SK-N-SH (cell line): ENCODE measurements around the gene BCAS3. TPM values are rescaled to one million over a fixed set of nuclear protein-coding genes. Genes with fewer than 3 reads are reported as not detected.

Experiments
- CTCF ChIA-PET: fragments of 300-600, 350-600 bp; formaldehyde crosslinking; extraction: SDS; loops from one replicate; lab custom pipeline; 2021; lab: Yijun Ruan, JAX
- POLR2A ChIA-PET: fragments of 350-600 bp; sonication (Branson Sonifier 250); formaldehyde crosslinking; extraction: SDS; loops from one replicate; lab custom pipeline; 2020; ENCODE audit warnings: antibody characterized with exemption, inconsistent platforms; lab: Yijun Ruan, JAX
- DNase-seq: peaks from one replicate; pipeline ENCODE4 v3.0.0; 2012
- H2AFZ ChIP-seq: fragments of 200-600 bp; sonication (generic); 2 replicates; pipeline ENCODE4 v1.8.1; 2016; ENCODE audit warnings: antibody characterized with exemption, mild to moderate bottlenecking, low read depth
- H3F3A ChIP-seq: fragments of 200-600 bp; sonication (generic); replicated peaks from 2 replicates; pipeline ENCODE3; 2016; ENCODE audit warnings: antibody characterized with exemption, mild to moderate bottlenecking; ENCODE audit not compliant: insufficient read depth
- H3K27ac ChIP-seq, 2 experiments: fragments of 200-500 bp in 1 of 2; fragments of 200-600 bp in 1 of 2; sonication (Bioruptor generic) in 1 of 2; sonication (generic), shearing (Covaris generic) in 1 of 2; 2 replicates each; pipeline versions ENCODE4 v1.5.1 to v1.6.1; 2014 to 2016; ENCODE audit warnings: low read depth in 2 of 2, inconsistent platforms in 1 of 2, low read length in 1 of 2, mild to moderate bottlenecking in 1 of 2, mixed read lengths in 1 of 2
- H3K27me3 ChIP-seq: fragments of 200-600 bp; sonication (generic), shearing (Covaris generic); 2 replicates; pipeline ENCODE4 v1.6.1; 2016; ENCODE audit warnings: mixed run types; ENCODE audit not compliant: insufficient read depth
- H3K36me3 ChIP-seq, 2 experiments: fragments of 200-500 bp in 1 of 2; fragments of 200-600 bp in 1 of 2; sonication (Bioruptor generic) in 1 of 2; sonication (generic) in 1 of 2; replicated peaks in 1 of 2; 2 replicates each; pipeline versions ENCODE3 to v1.5.1; 2014 to 2016; ENCODE audit warnings: low read length in 1 of 2, mild to moderate bottlenecking in 1 of 2; ENCODE audit not compliant: insufficient read depth in 2 of 2, control insufficient read depth in 1 of 2
- H3K4me1 ChIP-seq, 2 experiments: fragments of 200-500 bp in 1 of 2; fragments of 200-600 bp in 1 of 2; sonication (Bioruptor generic) in 1 of 2; sonication (generic), shearing (Covaris generic) in 1 of 2; 2 replicates each; pipeline versions ENCODE4 v1.5.1 to v1.6.1; 2014 to 2016; ENCODE audit warnings: low read depth in 1 of 2, low read length in 1 of 2, mixed run types in 1 of 2; ENCODE audit not compliant: insufficient read depth in 2 of 2, control insufficient read depth in 1 of 2
- H3K4me2 ChIP-seq: fragments of 200-600 bp; sonication (generic), shearing (Covaris generic); 2 replicates; pipeline ENCODE4 v1.6.1; 2017; ENCODE audit warnings: mixed run types
- H3K4me3 ChIP-seq, 2 experiments: fragments of 200-500 bp in 1 of 2; fragments of 200-600 bp in 1 of 2; sonication (Bioruptor generic) in 1 of 2; sonication (generic), shearing (Covaris generic) in 1 of 2; 2 replicates each; pipeline versions ENCODE4 v1.5.1 to v1.8.1; 2014 to 2016; ENCODE audit warnings: low read depth in 2 of 2, inconsistent platforms in 1 of 2, low read length in 1 of 2, mild to moderate bottlenecking in 1 of 2, mixed read lengths in 1 of 2, moderate library complexity in 1 of 2
- H3K79me2 ChIP-seq: fragments of 200-600 bp; sonication (generic); 2 replicates; pipeline ENCODE4 v1.8.1; 2017; ENCODE audit warnings: mild to moderate bottlenecking; ENCODE audit not compliant: insufficient read depth
- H3K9ac ChIP-seq: fragments of 200-600 bp; sonication (generic); 2 replicates; pipeline ENCODE4 v1.6.1; 2017; ENCODE audit warnings: mixed run types
- H3K9me2 ChIP-seq: fragments of 200-600 bp; sonication (generic); 2 replicates; pipeline ENCODE4 v1.6.1; 2017; ENCODE audit warnings: mixed run types
- H3K9me3 ChIP-seq: fragments of 200-600 bp; sonication (generic); 2 replicates; pipeline ENCODE4 v1.6.1; 2017; ENCODE audit warnings: mixed run types, mild to moderate bottlenecking, moderate library complexity
- H4K20me1 ChIP-seq: fragments of 200-600 bp; sonication (generic); 2 replicates; pipeline ENCODE4 v1.6.1; 2017; ENCODE audit warnings: mild to moderate bottlenecking, mixed run types; ENCODE audit not compliant: insufficient read depth
- CHD2 ChIP-seq: fragments of 150-350 bp; IDR thresholded peaks from 2 replicates; pipeline ENCODE4 v1.6.1; 2018; ENCODE audit warnings: low read length; ENCODE audit not compliant: partially characterized antibody
- CTCF ChIP-seq: fragments of 200-600 bp; sonication (generic); IDR thresholded peaks from 2 replicates; pipeline ENCODE4 v1.6.1; 2017; ENCODE audit warnings: antibody characterized with exemption, mild to moderate bottlenecking, moderate library complexity
- EP300 ChIP-seq, 2 experiments: IDR thresholded peaks; 2 replicates each; pipeline versions ENCODE4 v1.4.0 to v1.6.1; 2012; ENCODE audit warnings: borderline replicate concordance in 1 of 2, low read depth in 1 of 2, low read length in 1 of 2
- EZH2phosphoT487 ChIP-seq: fragments of 200-600 bp; sonication (generic); IDR thresholded peaks from 2 replicates; pipeline ENCODE4 v1.6.1; 2017; ENCODE audit warnings: low read depth, mixed run types, mild to moderate bottlenecking, antibody characterized with exemption, moderate library complexity, borderline replicate concordance
- GABPA ChIP-seq: IDR thresholded peaks from 2 replicates; pipeline ENCODE4 v1.4.0; 2012; ENCODE audit warnings: low read depth, mild to moderate bottlenecking
- GATA2 ChIP-seq: sonication (generic); formaldehyde crosslinking; IDR thresholded peaks from 2 replicates; pipeline ENCODE4 v1.5.0; 2020; ENCODE audit warnings: mild to moderate bottlenecking, missing genetic modification reagents
- MEF2A ChIP-seq: IDR thresholded peaks from 2 replicates; pipeline ENCODE4 v1.4.0; 2012; ENCODE audit warnings: low read depth, borderline replicate concordance
- NRF1 ChIP-seq: IDR thresholded peaks from 2 replicates; pipeline ENCODE4 v1.6.1; 2012; ENCODE audit warnings: low read depth, mild to moderate bottlenecking, low read length
- RAD21 ChIP-seq: IDR thresholded peaks from 2 replicates; pipeline ENCODE4 v1.6.1; 2012; ENCODE audit warnings: mild to moderate bottlenecking, low read length
- RCOR1 ChIP-seq: fragments of 150-350 bp; IDR thresholded peaks from 2 replicates; pipeline ENCODE4 v1.6.1; 2017; ENCODE audit warnings: antibody characterized with exemption, low read length
- RFX5 ChIP-seq: IDR thresholded peaks from 2 replicates; pipeline ENCODE4 v1.6.1; 2012; ENCODE audit warnings: mild to moderate bottlenecking, improper control_type of control experiment, low read length
- RXRA ChIP-seq: IDR thresholded peaks from 2 replicates; pipeline ENCODE4 v1.4.0; 2012; ENCODE audit warnings: low read depth, mild to moderate bottlenecking, borderline replicate concordance
- SMC3 ChIP-seq: IDR thresholded peaks from 2 replicates; pipeline ENCODE4 v1.6.1; 2012; ENCODE audit warnings: low read depth, low read length, improper control_type of control experiment
- TEAD4 ChIP-seq: IDR thresholded peaks from 2 replicates; pipeline ENCODE4 v1.4.0; 2012; ENCODE audit warnings: mild to moderate bottlenecking, borderline replicate concordance; ENCODE audit not compliant: insufficient read depth
- USF1 ChIP-seq: IDR thresholded peaks from 2 replicates; pipeline ENCODE4 v1.4.0; 2012; ENCODE audit warnings: low read depth, borderline replicate concordance
- YY1 ChIP-seq: IDR thresholded peaks from 2 replicates; pipeline ENCODE4 v1.4.0; 2012; ENCODE audit warnings: low read depth, mild to moderate bottlenecking
- WGBS: methylation state at CpG from one replicate; pipeline ENCODE4 v1.1.6; 2017; ENCODE audit warnings: low lambda C conversion rate; 5-methylcytosine and 5-hydroxymethylcytosine counted together
- polyA plus RNA-seq, 3 experiments: library from polyadenylated mRNA; depleted of rRNA; stranded (reverse); fragments of >200 nt; gene quantifications; 2 replicates each; pipeline ENCODE4 v1.2.3, GENCODE V29; 2012
- TF ChIP-seq, protein P1 (sequence below): IDR thresholded peaks from 2 replicates; pipeline ENCODE4 v1.4.0; 2012; ENCODE audit warnings: low read depth, borderline replicate concordance

BCAS3 gene
- polyA plus RNA-seq, 1 of the 3 experiments (the other 2 are of a cell fraction), result 5.9 TPM

- Histone ChIP-seq H3K9me3 (no peaks in the 10 kb centered on the region), H3F3A (peaks cover 32% of the 10 kb centered on the region), H3K9me2 (no peaks in the 10 kb centered on the region), H3K9ac (no peak overlapping the region)
- POLR2A ChIA-PET, result interaction anchor here (1.1 to 1.9 kb wide), 2 partner anchors 11 to 232 kb away, joined by 3 to 7 read pairs; no protein-coding TSS in a partner anchor
- WGBS, result 90% methylated on average over 6 of the region's 6 CpGs
- no peak for TF ChIP-seq YY1
- no peak for TF ChIP-seq NRF1
- TF ChIP-seq GABPA, result no peak
- no peak for TF ChIP-seq TEAD4
- no peak for TF ChIP-seq USF1
- TF ChIP-seq EZH2phosphoT487, result no peak
- TF ChIP-seq CHD2, result no peak
- TF ChIP-seq EP300 (IDR thresholded peaks at IDR 0.05; ENCODE audit: borderline replicate concordance in 1 of 2, low read depth in 1 of 2, low read length in 1 of 2), result no peak
- no peak for TF ChIP-seq GATA2 (CRISPR knock-in tag)
- TF ChIP-seq RFX5, result no peak
- no peak for TF ChIP-seq RCOR1
- TF ChIP-seq CTCF, result no peak
- TF ChIP-seq RAD21, result no peak
- no peak for TF ChIP-seq SMC3
- no peak for TF ChIP-seq MEF2A
- no peak for TF ChIP-seq RXRA
- TF ChIP-seq, protein P1, sequence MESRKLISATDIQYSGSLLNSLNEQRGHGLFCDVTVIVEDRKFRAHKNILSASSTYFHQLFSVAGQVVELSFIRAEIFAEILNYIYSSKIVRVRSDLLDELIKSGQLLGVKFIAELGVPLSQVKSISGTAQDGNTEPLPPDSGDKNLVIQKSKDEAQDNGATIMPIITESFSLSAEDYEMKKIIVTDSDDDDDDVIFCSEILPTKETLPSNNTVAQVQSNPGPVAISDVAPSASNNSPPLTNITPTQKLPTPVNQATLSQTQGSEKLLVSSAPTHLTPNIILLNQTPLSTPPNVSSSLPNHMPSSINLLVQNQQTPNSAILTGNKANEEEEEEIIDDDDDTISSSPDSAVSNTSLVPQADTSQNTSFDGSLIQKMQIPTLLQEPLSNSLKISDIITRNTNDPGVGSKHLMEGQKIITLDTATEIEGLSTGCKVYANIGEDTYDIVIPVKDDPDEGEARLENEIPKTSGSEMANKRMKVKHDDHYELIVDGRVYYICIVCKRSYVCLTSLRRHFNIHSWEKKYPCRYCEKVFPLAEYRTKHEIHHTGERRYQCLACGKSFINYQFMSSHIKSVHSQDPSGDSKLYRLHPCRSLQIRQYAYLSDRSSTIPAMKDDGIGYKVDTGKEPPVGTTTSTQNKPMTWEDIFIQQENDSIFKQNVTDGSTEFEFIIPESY, result no peak
- TF ChIP-seq, all 33 proteins: peak for 0
- Histone ChIP-seq H3K4me2 (no peak overlapping the region), H2AFZ (no peak overlapping the region), H3K36me3 (no peaks in the 10 kb centered on the region), H4K20me1 (no peaks in the 10 kb centered on the region), H3K79me2 (no peaks in the 10 kb centered on the region), H3K4me1 (peaks cover 22 to 47% of the 10 kb centered on the region in 2 experiments), H3K27me3 (no peaks in the 10 kb centered on the region), H3K27ac (peak overlapping the region in 1 of 2 experiments; percentile 97; a peak in 2 of 4 replicates), H3K4me3 (no peak overlapping the region)
- no peak for DNase-seq
- CTCF ChIA-PET, result interaction anchor here (1.1 to 3.3 kb wide), 12 partner anchors 9 to 403 kb away, joined by 3 to 14 read pairs (median 4); partner anchors contain the start of gene TBX2
Measured at GRCh38 chr17:61149106-61149825, 471.6 kb downstream of the BCAS3 start.
